Hepatocyte (in vitro differentiated cells): ENCODE measurements around the gene TVP23A.

Experiments used
- EZH2 ChIP-seq: fragments of 200-600 bp; sonication (generic); IDR thresholded peaks from 2 replicates; pipeline ENCODE4 v1.6.1; 2016; ENCODE audit warnings: antibody characterized with exemption, mild to moderate bottlenecking, borderline replicate concordance
- EZH2phosphoT487 ChIP-seq: fragments of 200-600 bp; sonication (generic); IDR thresholded peaks from one replicate; pipeline ENCODE4 v1.6.1; 2018; ENCODE audit warnings: antibody characterized with exemption, mild to moderate bottlenecking, low read depth, moderate library complexity; ENCODE audit not compliant: unreplicated experiment, severe bottlenecking
- TF ChIP-seq, protein P1 (sequence below): fragments of 200-600 bp; sonication (generic); IDR thresholded peaks from 2 replicates; pipeline ENCODE4 v1.5.1; 2016; ENCODE audit warnings: antibody characterized with exemption, mild to moderate bottlenecking; ENCODE audit not compliant: poor library complexity

DNA sequence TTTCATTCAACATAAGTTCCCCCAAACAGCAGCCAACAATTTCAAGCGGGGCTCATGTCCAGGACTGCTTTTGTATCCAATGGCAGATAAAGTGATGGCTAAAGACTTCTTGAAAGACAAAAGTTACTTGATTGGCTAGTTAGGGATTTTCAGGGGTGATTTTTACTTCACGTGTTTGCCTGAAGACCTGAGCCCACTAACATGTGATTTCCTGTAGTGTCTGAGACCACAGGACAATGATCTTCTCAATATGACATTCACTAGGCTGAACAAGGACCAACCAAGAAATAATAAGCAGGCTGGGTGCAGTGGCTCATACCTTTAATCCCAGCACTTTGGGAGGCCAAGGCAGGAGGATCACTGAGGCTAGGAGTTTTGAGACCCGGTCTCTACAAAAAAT is 10.4 kb downstream of the TVP23A start:
- TF ChIP-seq EZH2phosphoT487 (no peak), EZH2 (no peak)
- TF ChIP-seq, protein P1, sequence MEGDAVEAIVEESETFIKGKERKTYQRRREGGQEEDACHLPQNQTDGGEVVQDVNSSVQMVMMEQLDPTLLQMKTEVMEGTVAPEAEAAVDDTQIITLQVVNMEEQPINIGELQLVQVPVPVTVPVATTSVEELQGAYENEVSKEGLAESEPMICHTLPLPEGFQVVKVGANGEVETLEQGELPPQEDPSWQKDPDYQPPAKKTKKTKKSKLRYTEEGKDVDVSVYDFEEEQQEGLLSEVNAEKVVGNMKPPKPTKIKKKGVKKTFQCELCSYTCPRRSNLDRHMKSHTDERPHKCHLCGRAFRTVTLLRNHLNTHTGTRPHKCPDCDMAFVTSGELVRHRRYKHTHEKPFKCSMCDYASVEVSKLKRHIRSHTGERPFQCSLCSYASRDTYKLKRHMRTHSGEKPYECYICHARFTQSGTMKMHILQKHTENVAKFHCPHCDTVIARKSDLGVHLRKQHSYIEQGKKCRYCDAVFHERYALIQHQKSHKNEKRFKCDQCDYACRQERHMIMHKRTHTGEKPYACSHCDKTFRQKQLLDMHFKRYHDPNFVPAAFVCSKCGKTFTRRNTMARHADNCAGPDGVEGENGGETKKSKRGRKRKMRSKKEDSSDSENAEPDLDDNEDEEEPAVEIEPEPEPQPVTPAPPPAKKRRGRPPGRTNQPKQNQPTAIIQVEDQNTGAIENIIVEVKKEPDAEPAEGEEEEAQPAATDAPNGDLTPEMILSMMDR: no peak
